Calu3 (cell line): ENCODE measurements around the gene UNKL. TPM values are rescaled to one million over a fixed set of nuclear protein-coding genes. Genes with fewer than 3 reads are reported as not detected.

Experiments used
- BruUV-seq: library from RNA; stranded (reverse); fragments of 400-500 nt; replicated peaks from 2 replicates; lab custom pipeline; 2021; lab: Mats Ljungman, UMichigan
- CTCF ChIA-PET: fragments of 300-600 bp; sonication (Branson Sonifier 250); formaldehyde crosslinking; loops from one replicate; lab custom pipeline; 2022; ENCODE audit warnings: antibody characterized with exemption; lab: Charles Lee
- DNase-seq: peaks from one replicate; pipeline ENCODE4 v3.0.0; 2022
- H3K27ac Mint-ChIP-seq: one replicate; pipeline ENCODE4 v1.8.0; 2022; ENCODE audit warnings: mixed read lengths; ENCODE audit not compliant: unreplicated experiment
- H3K27me3 Mint-ChIP-seq: one replicate; pipeline ENCODE4 v1.8.0; 2022; ENCODE audit warnings: mixed read lengths; ENCODE audit not compliant: unreplicated experiment
- H3K36me3 Mint-ChIP-seq: one replicate; pipeline ENCODE4 v1.8.0; 2022; ENCODE audit warnings: mild to moderate bottlenecking, moderate library complexity, mixed read lengths; ENCODE audit not compliant: insufficient read depth, unreplicated experiment
- H3K4me1 Mint-ChIP-seq: one replicate; pipeline ENCODE4 v1.8.0; 2022; ENCODE audit warnings: mild to moderate bottlenecking, low read depth, mixed read lengths; ENCODE audit not compliant: unreplicated experiment
- H3K4me3 Mint-ChIP-seq: one replicate; pipeline ENCODE4 v1.8.0; 2022; ENCODE audit warnings: mild to moderate bottlenecking, low read depth, moderate library complexity, mixed read lengths; ENCODE audit not compliant: unreplicated experiment
- H3K9me3 Mint-ChIP-seq: one replicate; pipeline ENCODE4 v1.8.0; 2022; ENCODE audit warnings: low read depth, mixed read lengths; ENCODE audit not compliant: unreplicated experiment
- CTCF ChIP-seq: fragments of 200-600 bp; IDR thresholded peaks from one replicate; pipeline ENCODE4 v1.8.0; 2022; ENCODE audit warnings: antibody characterized with exemption; ENCODE audit not compliant: unreplicated experiment
- intact Hi-C: fragments of 100-400 bp; cut with micrococcal nuclease; formaldehyde crosslinking; loops from one replicate; pipeline ENCODE4 v1.10.0; 2022; ENCODE audit not compliant: unreplicated experiment
- total RNA-seq: library from RNA; stranded (reverse); gene quantifications from 2 replicates; pipeline ENCODE4 v1.2.3, GENCODE V29; 2022

Gene UNKL
- total RNA-seq, 1 experiment from 2014 or later, result 35.5 TPM

- intact Hi-C loops, result no loop called here
- H3K36me3 Mint-ChIP-seq, result peaks cover 51% of the 10 kb centered on the region
- no peaks in the 10 kb centered on the region for H3K27me3 Mint-ChIP-seq
- no peaks in the 10 kb centered on the region for H3K4me1 Mint-ChIP-seq
- H3K9me3 Mint-ChIP-seq, result no peaks in the 10 kb centered on the region
- H3K27ac Mint-ChIP-seq, result no peak overlapping the region
- no TSS peak for BruUV-seq
- CTCF ChIA-PET, result interaction anchor here (1.2 to 1.5 kb wide), 2 partner anchors 10 to 28 kb away, joined by 3 to 4 read pairs; partner anchors contain the start of gene UQCC4
- no peak for DNase-seq
- no peak overlapping the region for H3K4me3 Mint-ChIP-seq
- TF ChIP-seq CTCF, result no peak
These were observed 34.1 kb upstream of the UNKL start for GRCh38 chr16:1448536-1449116.

- DNase-seq, result no peak
- TF ChIP-seq CTCF, result no peak
- Mint-ChIP-seq H3K27me3 (no peaks in the 10 kb centered on the region), H3K9me3 (no peaks in the 10 kb centered on the region), H3K4me1 (no peaks in the 10 kb centered on the region), H3K4me3 (no peak overlapping the region), H3K36me3 (peaks cover 45% of the 10 kb centered on the region), H3K27ac (no peak overlapping the region)
- intact Hi-C loops, result no loop called here
- CTCF ChIA-PET, result interaction anchor here (1.2 to 1.5 kb wide), 2 partner anchors 10 to 27 kb away, joined by 3 to 4 read pairs; partner anchors contain the start of gene UQCC4
- no TSS peak for BruUV-seq
These were observed 33.5 kb upstream of the UNKL start for GRCh38 chr16:1447965-1448364.

- H3K4me1 Mint-ChIP-seq, result no peaks in the 10 kb centered on the region
- no peak overlapping the region for H3K4me3 Mint-ChIP-seq
- intact Hi-C loops, result no loop called here
- CTCF ChIA-PET, result no interaction called here
- no TSS peak for BruUV-seq
- no peak for DNase-seq
- no peak for TF ChIP-seq CTCF
- no peaks in the 10 kb centered on the region for H3K9me3 Mint-ChIP-seq
- no peak overlapping the region for H3K27ac Mint-ChIP-seq
- H3K36me3 Mint-ChIP-seq, result peaks cover 33% of the 10 kb centered on the region
- H3K27me3 Mint-ChIP-seq, result no peaks in the 10 kb centered on the region
These were observed 32.0 kb upstream of the UNKL start for GRCh38 chr16:1446296-1447080.

GRCh38 chr16:1445518-1446203, 31.2 kb upstream of the UNKL start:
- TSS peak; percentile 49 for BruUV-seq
- H3K27me3 Mint-ChIP-seq, result no peaks in the 10 kb centered on the region
- intact Hi-C loops, result no loop called here
- H3K4me3 Mint-ChIP-seq, result no peak overlapping the region
- H3K27ac Mint-ChIP-seq, result no peak overlapping the region
- CTCF ChIA-PET, result no interaction called here
- peaks cover 28% of the 10 kb centered on the region for H3K36me3 Mint-ChIP-seq
- DNase-seq, result no peak
- no peaks in the 10 kb centered on the region for H3K4me1 Mint-ChIP-seq
- H3K9me3 Mint-ChIP-seq, result no peaks in the 10 kb centered on the region
- TF ChIP-seq CTCF, result no peak
